Adrenal gland (tissue), 12 donors: ENCODE data around the gene FLNC. TPM values are rescaled to one million over a fixed set of nuclear protein-coding genes. Genes with fewer than 3 reads are reported as not detected.

Source experiments
- DNase-seq, 7 donors: peaks; one replicate each; pipeline ENCODE4 v3.0.0-alpha.2; 2019 to 2020
- H3K27ac ChIP-seq, 5 donors: fragments of 200-600 bp; sonication (generic) in 4 of 5; 1 replicate in 3 of 5; 2 replicates in 2 of 5; pipeline versions ENCODE4 v1.5.1 to v1.8.0; 2016 to 2020; ENCODE audit warnings: mild to moderate bottlenecking in 1 of 5
- H3K27me3 ChIP-seq: fragments of 200-600 bp; 2 replicates; pipeline ENCODE4 v1.8.0; 2021
- H3K36me3 ChIP-seq, 2 donors: fragments of 200-600 bp; replicated peaks in 1 of 2; 1 replicate in 1 of 2; 2 replicates in 1 of 2; pipeline versions ENCODE4 v1.5.1 to v1.8.0; 2018 to 2022
- H3K4me1 ChIP-seq, 2 donors: fragments of 200-600 bp; replicated peaks in 1 of 2; 1 replicate in 1 of 2; 2 replicates in 1 of 2; pipeline versions ENCODE4 v1.5.1 to v1.8.0; 2018 to 2021
- H3K4me3 ChIP-seq, 4 donors: fragments of 200-600 bp; sonication (generic) in 3 of 4; one replicate each; pipeline ENCODE4 v1.5.1; 2016 to 2018
- H3K9me3 ChIP-seq, 3 donors: fragments of 200-600 bp; sonication (generic) in 1 of 3; replicated peaks in 1 of 3; 1 replicate in 2 of 3; 2 replicates in 1 of 3; pipeline versions ENCODE4 v1.5.1 to v1.8.0; 2016 to 2021
- POLR2A ChIP-seq, 2 donors: fragments of 450-650 bp; IDR thresholded peaks; one replicate each; pipeline ENCODE4 v1.6.1; 2017; ENCODE audit warnings: antibody characterized with exemption in 2 of 2, mild to moderate bottlenecking in 2 of 2, moderate library complexity in 1 of 2
- whole genome bisulfite sequencing, 4 donors: extraction: QIAGEN DNeasy Blood & Tissue Kit in 2 of 4; methylation state at CpG; one replicate each; pipeline versions ENCODE4 v1.1.5 to v1.1.7; 2013 to 2017; 5-methylcytosine and 5-hydroxymethylcytosine counted together
- intact Hi-C, 2 donors: fragments of 100-400 bp; cut with DNase I; formaldehyde crosslinking; loops; one replicate each; pipeline versions ENCODE4 v1.14.1 to v1.15.0; 2022 to 2023
- polyA plus RNA-seq, 3 donors: library from polyadenylated mRNA; stranded (reverse); fragments of 200-250 nt in 2 of 3; fragments of 350-450 nt in 1 of 3; fragmentation: Illumina TruSeq in 1 of 3; extraction: RNeasy Lipid Tissue Mini Kit (QIAGEN cat#74804) in 1 of 3; gene quantifications; one replicate each; pipeline ENCODE4 v1.2.3, GENCODE V29; 2013 to 2014
- total RNA-seq, 9 donors: library from RNA; depleted of rRNA in 4 of 9; stranded (reverse); fragments of >200 nt in 4 of 9; fragments of 120-200 nt in 1 of 9; fragmentation: NEBNext Ultra II Directional in 1 of 9; extraction: Animal tissue kit (Norgen Biotek cat#: 25700) in 1 of 9; gene quantifications; one replicate each; pipeline versions ENCODE4 v1.1.0 to v1.2.4, GENCODE V29; 2013 to 2023
- TF ChIP-seq, protein P1 (sequence below), 6 experiments: fragments of 450-650 bp in 4 of 6; fragments of 200-600 bp in 2 of 6; sonication (generic) in 1 of 6; IDR thresholded peaks; 1 replicate in 5 of 6; 2 replicates in 1 of 6; pipeline versions ENCODE4 v1.5.1 to v1.8.0; 2016 to 2021; ENCODE audit warnings: antibody characterized with exemption in 6 of 6, mild to moderate bottlenecking in 2 of 6, moderate library complexity in 1 of 6
- donor health status: healthy with polysubstance abuse.
- donor health status: Bipolar disorder and iron deficiency.
- donor health status: DM: yes; HTN: yes; CAD: no.
- donor health status: DM: no; HTN: no; CAD: no.
- donor health status: DM: no; HTN: no; CAD: no.
- donor health status: DM: yes; HTN: yes; CAD: no.

The FLNC gene
- total and polyA plus RNA-seq, 12 donors, result 0.66 to 7.3 (median 2.5) TPM

DNA sequence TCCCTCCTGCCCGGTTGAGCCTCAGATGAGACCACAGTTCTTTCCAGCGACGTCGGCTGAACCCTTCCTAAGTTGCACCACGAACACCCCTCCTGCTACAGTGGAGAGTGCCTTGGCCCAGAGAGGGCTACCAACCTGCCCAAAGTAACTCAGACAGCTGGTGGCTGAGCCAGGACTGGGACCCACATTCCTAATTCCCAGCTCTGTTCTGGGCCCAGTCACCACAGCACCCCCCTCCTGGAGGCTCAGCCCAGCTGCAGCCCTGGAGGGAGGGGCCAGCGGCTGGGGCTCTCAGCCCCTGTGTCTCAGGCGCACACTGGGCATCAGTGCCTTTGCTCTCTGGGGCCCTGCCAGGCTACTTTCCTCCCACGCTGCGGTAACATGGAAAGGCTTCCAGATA lies 43.0 kb downstream of the FLNC start:
- no peak for TF ChIP-seq POLR2A (IDR thresholded peaks at IDR 0.05)
- TF ChIP-seq, protein P1, sequence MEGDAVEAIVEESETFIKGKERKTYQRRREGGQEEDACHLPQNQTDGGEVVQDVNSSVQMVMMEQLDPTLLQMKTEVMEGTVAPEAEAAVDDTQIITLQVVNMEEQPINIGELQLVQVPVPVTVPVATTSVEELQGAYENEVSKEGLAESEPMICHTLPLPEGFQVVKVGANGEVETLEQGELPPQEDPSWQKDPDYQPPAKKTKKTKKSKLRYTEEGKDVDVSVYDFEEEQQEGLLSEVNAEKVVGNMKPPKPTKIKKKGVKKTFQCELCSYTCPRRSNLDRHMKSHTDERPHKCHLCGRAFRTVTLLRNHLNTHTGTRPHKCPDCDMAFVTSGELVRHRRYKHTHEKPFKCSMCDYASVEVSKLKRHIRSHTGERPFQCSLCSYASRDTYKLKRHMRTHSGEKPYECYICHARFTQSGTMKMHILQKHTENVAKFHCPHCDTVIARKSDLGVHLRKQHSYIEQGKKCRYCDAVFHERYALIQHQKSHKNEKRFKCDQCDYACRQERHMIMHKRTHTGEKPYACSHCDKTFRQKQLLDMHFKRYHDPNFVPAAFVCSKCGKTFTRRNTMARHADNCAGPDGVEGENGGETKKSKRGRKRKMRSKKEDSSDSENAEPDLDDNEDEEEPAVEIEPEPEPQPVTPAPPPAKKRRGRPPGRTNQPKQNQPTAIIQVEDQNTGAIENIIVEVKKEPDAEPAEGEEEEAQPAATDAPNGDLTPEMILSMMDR (IDR thresholded peaks at IDR 0.05), result no peak
- WGBS, 4 donors, result 72 to 87% (median 81%) methylated on average over 6 to 9 of the region's 9 CpGs
- Histone ChIP-seq H3K27me3 (peaks cover 5% of the 10 kb centered on the region), H3K4me3 (no peak overlapping the region), H3K9me3 (no peaks in the 10 kb centered on the region), H3K4me1 (peaks cover 14 to 16% of the 10 kb centered on the region in 2 donors), H3K27ac (no peak overlapping the region), H3K36me3 (no peaks in the 10 kb centered on the region)
- intact Hi-C loops, result no loop called here
- DNase-seq, result no peak

DNA sequence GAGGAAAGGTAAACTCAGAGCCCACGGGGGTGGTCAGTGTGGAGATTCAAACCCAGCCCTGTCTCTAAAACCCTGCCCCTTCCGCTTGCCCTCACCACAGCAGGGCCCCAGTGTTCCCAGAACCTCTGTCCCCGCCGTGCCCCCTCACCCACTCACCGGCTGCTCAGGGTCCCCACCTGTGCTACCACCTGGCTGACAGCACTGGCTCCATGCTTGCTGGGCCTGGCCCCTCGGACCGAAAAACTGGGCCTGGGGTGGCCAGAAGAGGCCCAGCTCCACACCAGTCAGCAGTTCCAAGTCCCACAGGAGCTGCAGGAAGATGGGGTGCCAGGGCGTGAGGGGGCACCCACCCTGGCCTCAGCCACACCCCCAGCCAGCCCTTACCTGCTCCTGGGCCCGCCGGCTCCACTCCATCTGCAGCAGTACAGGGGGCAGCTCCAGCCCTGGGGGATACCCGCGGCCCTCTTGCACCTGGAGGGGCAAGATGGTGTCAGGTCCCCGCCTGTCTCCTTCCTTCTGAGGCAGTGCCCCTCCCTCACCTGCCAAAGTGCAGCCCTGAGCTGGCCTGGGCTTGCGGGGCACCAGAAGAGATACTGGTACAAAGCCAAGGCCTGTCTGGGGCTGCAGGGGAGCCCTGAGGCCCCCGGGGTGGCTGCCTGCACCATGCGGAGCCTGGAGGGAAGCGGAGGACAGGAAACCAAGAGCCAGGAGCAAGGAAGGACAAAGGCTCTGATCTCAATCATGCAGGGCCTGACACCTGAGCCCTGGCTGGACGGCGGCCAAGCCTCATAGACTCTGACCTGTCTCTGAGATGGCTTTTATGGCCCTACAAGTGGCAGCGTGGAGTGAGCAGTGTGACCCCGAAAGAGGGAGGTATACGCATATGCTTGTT lies 44.2 kb downstream of the FLNC start:
- intact Hi-C loops, result no loop called here
- Histone ChIP-seq H3K27me3 (peaks cover 5% of the 10 kb centered on the region), H3K27ac (no peak overlapping the region), H3K4me3 (no peak overlapping the region), H3K36me3 (no peaks in the 10 kb centered on the region), H3K9me3 (no peaks in the 10 kb centered on the region), H3K4me1 (peaks cover 7 to 8% of the 10 kb centered on the region in 2 donors)
- WGBS, 4 donors, result 72 to 75% (median 73%) methylated on average over 12 to 22 of the region's 22 CpGs
- DNase-seq, result no peak
- TF ChIP-seq, protein P1 (IDR thresholded peaks at IDR 0.05), result no peak
- TF ChIP-seq POLR2A (IDR thresholded peaks at IDR 0.05), result no peak

DNA sequence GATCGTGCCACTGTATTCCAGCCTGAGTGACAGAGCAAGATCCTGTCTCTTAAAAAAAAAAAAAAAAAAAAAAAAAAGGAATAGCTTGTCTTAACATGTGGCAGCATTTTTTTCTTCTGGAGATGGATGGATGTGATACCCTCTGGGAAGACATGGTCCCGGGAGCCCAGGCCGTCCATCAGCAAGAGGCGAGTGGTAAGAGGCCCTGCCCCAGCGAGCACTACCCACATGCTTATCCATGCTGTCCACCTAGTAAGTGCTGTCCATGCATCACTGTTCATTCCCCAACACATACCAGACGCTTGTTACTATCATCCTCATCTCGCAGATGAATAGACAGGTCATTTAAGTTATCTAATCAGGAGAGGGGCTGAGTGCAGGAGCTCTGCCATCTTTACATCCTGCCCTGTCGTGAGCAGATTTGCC lies 45.3 kb downstream of the FLNC start:
- Histone ChIP-seq H3K27me3 (no peaks in the 10 kb centered on the region), H3K4me1 (no peaks in the 10 kb centered on the region), H3K27ac (no peak overlapping the region), H3K4me3 (no peak overlapping the region), H3K9me3 (no peaks in the 10 kb centered on the region), H3K36me3 (no peaks in the 10 kb centered on the region)
- WGBS, 4 donors, result 55 to 79% (median 72%) methylated on average over 8 of the region's 8 CpGs
- intact Hi-C loops, result no loop called here
- DNase-seq, result no peak
- TF ChIP-seq, protein P1 (IDR thresholded peaks at IDR 0.05), result no peak
- no peak for TF ChIP-seq POLR2A (IDR thresholded peaks at IDR 0.05)

DNA sequence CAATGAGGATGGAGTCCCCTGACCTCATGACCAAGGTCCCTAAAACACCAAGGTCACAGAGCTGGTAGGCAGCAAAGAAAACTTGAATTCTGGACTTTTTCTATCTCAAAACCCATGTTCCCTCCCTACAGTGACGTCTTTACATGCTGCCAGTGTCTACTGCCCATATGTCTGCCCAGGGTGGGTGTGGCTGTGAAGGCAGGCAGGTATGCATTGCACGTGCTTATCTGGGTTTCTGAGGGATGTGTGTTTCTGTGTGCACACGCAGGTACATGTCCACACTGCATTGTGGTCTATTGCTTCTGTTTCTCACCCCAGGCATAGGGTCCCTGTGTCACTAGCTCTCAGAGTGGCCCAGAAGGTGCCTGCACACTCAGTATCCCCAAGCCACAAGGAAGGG lies 45.9 kb downstream of the FLNC start:
- Histone ChIP-seq H3K27ac (no peak overlapping the region), H3K4me3 (no peak overlapping the region), H3K36me3 (no peaks in the 10 kb centered on the region), H3K27me3 (no peaks in the 10 kb centered on the region), H3K4me1 (no peaks in the 10 kb centered on the region), H3K9me3 (no peaks in the 10 kb centered on the region)
- intact Hi-C loops, result no loop called here
- TF ChIP-seq, protein P1 (IDR thresholded peaks at IDR 0.05), result no peak
- no peak for TF ChIP-seq POLR2A (IDR thresholded peaks at IDR 0.05)
- 57 to 78% (median 66%) methylated on average over 3 of the region's 3 CpGs for whole genome bisulfite sequencing, 4 donors
- no peak for DNase-seq
